Activated CD8-positive, alpha-beta memory T cell treated with anti-CD3 and anti-CD28 coated beads for 24 hours (primary cell): ENCODE measurements around the gene RABGAP1L.
"Not testable (repeated sequence)": the region's sequence is repeated elsewhere in the genome, so short reads cannot be mapped to it uniquely, and the experiment has no call there.

Experiments used
- DNase-seq: peaks from one replicate; pipeline ENCODE4 v3.0.0-alpha.2; 2020

The RABGAP1L gene

DNA sequence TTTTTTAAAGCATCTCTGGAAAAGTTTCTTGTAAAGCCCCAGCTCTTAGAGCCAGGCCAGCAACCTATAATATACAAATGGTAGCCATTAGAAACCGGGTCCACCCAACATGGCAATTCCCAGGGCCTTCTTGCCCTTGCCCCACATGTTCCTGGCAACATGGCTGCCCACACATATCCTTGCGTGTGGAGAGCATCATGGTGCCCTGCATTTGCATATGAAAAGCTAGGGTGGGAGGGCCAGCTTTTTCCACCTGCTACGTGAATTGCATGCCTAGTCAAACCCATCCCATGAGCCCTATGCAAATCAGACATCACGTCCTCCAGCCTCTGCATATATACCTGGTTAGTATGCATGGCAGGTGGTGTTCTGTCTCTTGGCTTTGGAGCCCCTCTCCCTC is 88.2 kb downstream of the RABGAP1L start:
- no peak for DNase-seq

DNA sequence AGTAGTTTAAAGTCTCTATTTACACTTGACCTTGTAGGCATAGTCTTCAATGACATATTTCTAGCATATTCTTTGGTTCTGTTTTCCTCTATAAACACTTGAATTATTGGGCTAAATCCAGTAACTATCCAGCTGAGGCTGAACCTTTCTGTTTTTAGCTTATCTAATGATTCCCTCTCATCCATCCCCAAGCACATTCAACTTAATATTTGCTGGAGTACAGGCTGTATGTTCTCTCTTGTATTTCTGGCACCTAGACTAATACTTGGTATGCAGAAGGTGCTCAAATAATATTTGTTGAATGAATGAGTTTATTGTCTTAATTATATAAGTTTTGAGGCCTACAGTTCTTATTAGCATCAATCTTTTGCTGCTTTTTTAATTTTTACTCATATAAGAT is 88.7 kb downstream of the RABGAP1L start:
- DNase-seq: no peak

DNA sequence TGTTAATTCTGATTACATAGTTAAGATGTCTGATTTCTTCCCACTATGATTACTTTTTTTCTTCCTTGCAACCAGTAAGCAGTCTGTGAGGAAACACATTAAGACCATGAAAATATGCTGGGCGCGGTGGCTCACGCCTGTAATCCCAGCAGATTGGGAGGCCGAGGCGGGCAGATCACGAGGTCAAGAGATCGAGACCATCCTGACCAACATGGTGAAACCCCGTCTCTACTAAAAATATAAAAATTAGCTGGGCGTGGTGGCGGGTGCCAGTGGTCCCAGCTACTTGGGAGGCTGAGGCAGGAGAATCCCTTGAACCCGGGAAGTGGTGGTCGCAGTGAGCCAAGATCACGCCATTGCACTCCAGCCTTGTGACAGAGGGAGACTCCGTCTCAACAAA is 97.1 kb downstream of the RABGAP1L start:
- not testable (repeated sequence) for DNase-seq

DNA sequence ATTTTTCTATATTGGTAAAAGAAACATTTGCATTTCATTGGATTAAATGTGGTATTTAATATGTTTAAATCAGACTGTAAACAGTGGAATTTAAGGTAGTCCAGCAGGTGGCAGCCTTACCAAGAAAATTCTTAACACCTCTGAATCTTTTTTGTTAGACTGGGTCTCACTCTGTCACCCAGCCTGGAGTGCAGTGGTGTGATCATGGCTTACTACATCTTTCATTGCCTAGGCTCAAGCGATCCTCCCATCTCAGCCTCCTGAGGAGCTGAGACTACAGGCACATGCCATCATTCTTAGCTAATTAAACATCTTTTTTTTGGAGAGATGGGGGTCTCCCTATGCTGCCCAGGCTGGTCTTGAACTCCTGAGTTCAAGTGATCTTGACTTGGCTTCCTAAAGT is 98.8 kb downstream of the RABGAP1L start:
- DNase-seq: peak; percentile 65

DNA sequence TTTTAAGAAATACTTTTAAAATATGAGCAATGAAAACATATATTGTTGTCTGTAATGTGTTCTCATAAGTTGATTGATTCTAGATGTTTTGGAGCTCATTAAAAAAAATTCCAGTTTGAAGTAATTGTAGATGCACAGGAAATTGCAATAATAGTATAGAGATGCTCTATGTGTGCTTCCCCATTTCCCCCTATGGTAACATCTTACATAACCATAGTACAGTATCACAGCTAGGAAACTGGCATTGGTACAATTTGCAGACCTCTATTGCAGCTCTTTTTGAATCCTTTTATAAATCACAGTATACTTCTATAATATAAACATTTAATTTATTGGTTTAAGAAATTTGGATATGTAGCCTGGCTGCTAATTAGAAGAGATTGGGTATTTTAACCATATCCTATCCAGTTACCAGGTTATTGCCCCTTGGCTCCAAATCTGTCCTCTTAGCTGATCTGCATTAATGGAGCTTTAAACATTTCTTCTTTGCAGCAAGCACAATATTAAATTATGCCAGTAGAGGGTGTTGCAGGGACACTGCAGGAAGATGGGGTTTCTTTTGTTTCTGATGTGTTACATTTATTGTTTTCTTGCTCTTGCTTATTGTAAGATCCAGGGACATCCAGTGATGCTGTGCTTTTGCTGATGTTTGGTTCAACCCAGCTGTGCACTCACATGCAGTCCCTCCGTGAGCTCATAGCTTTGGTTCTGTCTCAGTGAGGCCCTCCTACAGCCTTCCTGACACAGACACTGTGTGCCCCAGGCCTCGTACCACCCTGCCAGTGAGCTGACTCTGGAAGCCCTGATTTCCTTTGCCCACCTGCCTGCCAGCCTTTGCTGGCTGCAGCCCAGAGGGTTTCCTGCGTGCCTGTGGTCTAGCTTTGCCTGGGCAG is 103.3 kb downstream of the RABGAP1L start:
- no peak for DNase-seq

DNA sequence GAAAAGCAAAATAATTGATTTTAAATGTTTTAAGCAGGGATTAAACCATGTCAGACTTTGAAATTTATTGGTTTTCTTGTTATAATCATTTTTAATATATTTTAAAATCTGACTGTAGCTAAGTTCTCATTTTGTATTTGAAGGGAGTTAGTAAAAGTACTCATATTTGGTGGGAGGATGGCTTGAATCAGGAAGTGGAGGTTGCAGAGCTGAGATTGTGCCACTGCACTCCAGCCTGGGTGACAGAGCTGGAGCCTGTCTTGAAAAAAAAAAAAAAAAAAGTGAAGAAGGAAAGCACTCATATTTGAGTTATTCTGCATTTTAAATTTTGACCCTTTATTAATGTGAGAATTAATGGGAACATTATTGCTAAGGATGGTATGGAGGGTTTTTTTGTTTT is 106.0 kb downstream of the RABGAP1L start:
- DNase-seq: no peak

DNA sequence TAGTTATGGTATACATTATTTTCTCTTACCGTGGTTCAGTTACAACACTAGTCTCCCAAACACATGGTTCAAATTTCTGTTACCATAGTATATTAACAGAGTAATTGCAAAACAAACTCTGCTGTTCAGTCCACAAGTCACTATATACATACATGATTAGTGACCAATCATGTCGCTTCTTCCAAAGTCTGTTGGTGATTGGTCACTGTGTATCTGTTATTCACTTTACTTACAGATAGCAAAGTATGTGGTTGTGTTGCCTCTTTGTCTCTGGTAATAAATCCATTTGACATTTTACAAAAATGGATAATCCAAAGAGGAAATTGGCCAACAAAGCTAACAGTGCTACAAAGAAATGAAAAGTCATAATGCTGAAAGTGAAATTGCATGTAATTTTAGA is 107.2 kb downstream of the RABGAP1L start:
- no peak for DNase-seq

DNA sequence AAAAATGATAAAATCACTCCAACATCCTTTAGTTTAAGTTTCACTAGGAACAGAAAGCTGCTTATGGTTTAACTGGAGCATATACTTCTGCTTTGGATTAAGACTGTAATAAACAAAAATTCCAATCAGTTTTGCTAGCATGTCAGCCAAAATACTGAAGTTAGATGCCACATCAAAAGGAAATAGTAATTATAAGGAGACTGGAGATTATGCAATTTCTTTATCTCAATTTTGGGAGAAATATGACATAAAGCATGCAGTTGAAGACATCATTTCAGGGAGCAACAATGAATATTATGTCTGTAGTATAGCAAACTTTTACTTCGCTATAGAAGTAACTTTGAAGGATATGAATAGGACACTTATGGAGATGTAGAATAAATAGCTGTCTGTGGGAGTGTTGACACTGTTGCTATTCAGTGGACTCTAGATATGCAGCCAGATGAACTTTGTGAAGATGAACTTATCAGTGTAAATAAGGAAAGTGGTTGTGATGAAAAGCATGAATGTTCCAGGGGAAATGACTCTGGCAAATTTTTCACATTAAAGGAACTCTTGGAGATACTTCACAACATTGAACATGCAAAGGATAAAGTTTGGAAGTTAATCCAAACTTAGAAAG is 107.8 kb downstream of the RABGAP1L start:
- DNase-seq: no peak

DNA sequence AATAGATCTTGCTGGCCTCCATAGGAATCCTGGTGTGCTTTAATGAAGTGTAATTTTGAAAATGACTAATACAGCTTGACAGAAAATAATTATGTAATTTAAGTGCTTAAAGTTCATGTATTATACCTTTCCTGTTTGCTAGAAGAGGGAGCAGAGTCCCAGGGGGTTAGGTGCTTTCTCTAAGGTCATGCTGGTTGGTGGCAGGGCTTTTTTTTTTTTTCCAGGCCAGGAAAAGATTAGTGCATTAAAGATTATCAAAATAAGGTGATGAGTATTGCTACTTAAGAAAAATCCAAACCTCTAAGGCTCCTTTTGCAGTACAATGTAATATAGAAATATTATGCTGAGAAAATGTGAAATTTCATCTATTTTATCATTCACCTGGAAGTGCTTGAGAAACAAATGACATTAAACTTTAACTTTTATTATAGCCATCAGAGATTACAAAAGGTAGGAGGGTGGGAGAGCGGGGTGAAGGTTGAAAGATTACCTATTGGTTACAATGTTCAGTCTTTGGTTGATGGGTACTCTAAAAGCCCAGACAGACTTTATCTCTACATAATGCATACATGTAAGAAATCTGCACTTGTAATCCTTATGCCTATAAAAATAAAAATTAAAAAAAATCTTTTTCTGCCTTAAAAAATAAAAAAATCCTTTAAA is 110.8 kb downstream of the RABGAP1L start:
- no peak for DNase-seq

DNA sequence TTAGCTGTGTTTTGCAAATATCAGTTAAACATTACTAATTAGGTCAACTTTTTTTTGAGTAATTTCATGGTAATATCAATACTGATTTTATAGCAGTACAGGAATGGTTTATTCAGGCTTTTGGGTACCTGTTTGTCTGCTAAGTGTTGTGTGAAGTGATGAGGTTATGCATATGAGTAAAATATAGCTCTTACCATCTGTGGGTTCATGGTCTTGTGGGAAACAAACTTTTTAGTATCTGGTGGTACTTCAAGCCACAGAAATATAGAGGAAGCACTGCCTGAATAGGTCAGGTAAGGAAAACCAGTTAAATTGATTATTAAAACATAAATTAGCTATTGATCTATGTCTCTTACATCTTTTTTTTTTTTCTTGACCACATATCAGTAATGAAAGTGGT is 113.9 kb downstream of the RABGAP1L start:
- no peak for DNase-seq

DNA sequence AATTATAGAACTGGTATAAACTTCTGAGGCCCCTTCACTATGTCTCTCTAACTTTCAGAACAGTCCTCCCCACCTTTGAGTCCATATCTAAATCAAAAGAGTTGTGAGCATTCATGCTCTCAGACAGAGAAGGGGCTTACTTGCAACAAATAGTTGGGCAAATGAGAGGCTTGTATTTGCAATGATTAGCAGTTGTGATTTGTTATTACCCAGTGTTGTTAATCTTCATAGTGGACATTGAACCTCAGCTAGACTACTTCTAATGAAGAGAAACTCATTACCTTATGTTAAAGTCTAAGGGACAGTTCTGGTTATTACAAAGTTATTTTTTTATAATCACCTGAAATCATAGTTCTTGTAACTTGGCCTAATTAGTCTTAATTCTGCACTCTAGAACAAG is 114.5 kb downstream of the RABGAP1L start:
- no peak for DNase-seq

DNA sequence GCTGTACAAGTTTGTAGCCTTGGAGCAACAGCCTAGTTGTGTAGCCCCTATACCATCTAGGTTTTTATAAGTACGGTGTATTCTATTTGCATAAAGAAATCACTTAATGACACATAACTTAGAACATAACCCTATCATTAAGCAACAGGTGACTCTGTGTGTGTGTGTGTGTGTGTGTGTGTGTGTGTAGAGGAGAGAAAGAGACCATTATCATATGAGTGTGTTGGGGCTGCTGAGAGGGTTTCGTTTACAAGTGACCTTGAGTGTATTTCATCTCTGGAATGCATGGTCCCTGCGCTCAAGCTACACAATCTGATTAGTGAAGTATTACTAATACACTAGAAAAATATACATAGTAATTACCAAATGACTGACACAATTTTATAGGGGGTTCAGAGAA is 115.1 kb downstream of the RABGAP1L start:
- no peak for DNase-seq

DNA sequence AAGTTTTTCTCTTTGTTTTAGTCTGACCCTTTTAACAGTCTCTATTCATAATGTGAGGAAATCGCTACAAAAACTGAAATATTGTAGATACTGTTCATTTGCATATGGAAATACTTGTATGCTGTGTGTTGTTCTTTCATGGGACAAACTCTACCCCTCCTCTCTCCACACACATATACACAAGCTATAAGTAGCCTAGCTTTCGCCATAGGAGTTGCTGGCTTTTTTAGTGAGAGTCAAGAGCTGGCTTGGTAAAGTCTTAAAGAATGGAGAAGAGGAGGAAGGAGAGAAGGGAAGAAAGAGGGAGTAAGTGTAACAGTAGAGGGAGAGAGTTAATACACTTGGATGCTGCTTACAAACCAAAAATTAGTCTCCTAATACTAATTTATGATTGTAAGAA is 115.6 kb downstream of the RABGAP1L start:
- no peak for DNase-seq

DNA sequence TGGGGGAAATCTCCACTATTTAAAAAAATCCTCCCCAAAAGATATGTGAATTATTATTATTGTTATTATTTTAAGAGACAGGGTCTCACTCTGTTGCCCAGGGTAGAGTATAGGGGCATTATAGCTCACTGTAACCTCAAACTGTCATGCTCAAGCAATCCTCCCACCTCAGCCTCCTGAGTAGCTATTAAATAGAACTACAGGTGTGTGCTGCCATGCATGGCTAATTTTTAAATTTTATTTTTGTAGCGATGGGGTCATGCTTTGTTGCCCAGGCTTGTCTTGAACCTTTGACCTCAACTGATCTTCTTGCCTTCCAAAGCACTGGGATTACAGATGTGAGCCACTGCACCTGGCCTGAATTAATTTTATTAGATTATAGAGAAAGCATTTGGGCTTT is 116.8 kb downstream of the RABGAP1L start:
- no peak for DNase-seq

DNA sequence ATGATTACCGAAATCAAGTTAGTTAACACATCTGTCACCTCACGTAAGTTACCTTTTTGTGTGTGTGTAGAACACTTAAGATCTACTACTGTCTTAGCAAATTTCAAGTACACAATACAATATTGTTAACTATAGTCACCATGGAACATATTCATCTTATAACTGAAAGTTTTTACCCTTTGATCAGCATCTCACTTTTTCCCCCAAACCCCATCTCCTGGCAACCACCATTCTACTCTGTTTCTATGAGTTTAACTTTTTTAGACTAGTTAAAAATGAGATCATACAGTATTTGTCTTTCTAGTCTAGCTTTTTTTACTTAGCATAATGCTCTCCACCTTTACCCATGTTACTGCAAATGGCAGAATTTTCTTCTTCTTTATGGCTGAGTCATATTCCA is 124.7 kb downstream of the RABGAP1L start:
- DNase-seq: no peak

DNA sequence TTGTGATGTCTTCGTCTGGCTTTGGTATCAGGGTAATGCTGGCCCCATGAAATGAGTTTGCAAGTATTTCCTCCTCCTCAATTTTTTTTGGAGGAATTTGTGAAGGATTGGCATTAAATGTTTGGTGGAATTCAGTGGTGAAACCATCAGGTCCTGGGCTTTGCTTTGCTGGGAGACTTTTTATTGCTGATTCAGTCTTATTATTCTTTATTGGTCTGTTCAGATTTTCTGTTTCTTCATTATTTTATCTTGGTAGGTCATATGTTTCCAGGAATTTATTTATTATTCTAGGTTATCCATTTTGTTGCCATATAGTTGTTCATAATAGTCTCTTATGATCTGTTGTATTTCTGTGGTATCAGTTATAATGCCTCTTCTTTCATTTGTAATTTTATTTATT is 126.7 kb downstream of the RABGAP1L start:
- DNase-seq: no peak

DNA sequence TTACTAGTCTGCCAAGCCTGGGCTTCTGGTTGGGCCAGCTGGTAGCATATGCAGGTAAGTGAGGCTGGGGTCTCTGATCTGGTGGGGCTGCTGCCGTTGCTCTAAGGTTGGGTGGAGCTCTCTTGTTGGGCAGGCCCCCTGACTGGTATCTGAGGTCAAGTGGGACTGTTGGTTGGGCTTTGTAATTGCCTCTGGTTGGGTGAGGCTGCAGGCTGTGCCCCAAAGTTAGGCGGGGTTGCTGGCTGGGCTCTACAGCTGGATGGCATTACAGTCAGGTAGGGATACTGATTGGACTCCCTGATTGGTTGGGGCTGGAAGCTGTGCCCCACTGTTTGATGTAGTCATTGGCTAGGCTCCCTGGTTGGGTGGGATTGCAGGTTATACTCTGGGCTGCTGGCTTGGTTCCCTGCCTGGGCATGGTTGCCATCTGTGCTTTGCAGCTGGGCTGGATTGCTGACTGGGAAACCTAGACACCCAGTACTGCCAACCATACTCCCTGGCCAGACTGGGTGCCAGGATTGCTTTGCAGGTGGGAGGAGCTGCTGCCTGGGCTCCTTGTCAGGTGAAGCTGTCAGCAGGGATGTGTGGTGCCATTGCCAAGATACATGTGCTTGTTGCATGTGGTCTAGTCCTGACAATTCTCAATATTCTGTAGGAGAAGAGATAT is 130.5 kb downstream of the RABGAP1L start:
- DNase-seq: no peak

DNA sequence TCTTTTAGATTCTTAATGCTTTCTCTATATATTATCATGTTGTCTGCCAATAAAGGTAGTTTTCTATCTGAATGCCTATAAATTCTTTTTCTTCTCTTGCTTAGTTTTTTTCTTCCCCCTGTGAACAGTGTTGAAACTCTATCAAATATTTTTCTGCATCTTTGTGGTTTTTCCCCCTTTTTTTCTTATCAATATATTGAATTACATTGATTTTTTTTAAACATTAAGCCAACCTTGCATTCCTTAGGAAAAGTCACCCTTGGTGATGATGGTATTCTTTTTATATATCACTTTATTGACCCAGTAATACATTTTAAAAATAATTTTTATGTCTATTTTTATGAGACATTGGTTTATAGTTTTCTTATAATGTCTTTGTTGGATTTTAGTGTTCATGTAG is 131.7 kb downstream of the RABGAP1L start:
- DNase-seq: no peak

DNA sequence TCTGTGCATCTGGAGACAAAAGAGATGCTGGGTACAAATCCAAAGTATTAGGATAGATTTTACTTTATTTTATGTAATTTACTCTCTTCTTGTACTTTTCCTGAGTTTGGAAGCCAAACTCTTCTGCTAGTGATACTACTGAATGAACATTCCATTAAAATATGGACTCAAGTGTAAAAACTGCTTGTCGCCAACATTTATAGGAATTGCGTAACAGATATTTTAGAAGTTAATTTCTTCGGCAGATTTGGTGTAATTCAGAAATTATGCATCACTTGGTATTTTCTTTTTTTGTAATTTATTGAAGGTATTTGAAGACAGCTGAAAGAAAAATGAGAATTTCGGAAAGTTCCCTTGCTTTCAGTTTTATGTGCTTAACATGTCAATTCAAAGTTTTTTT is 137.0 kb downstream of the RABGAP1L start:
- DNase-seq: no peak

DNA sequence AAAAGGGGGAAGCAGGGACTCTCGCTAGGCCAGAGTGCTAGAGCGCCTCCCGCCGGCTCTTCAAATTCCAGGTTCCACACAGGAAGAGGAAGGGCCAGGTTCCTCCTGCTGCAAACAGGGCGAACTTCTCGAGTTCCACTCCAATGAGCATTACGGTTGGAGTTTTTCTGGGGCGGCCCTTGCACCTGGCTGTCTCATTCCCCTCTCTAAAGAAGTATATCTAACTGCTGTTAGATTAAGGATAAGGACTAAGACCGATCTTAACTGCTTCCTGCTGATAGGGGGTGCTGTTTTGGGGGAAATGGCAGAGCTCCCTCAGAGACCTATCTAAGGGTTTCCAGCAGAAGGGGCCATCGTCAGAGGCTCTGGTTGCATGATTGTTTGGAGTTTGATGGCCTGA is 138.0 kb downstream of the RABGAP1L start:
- no peak for DNase-seq

DNA sequence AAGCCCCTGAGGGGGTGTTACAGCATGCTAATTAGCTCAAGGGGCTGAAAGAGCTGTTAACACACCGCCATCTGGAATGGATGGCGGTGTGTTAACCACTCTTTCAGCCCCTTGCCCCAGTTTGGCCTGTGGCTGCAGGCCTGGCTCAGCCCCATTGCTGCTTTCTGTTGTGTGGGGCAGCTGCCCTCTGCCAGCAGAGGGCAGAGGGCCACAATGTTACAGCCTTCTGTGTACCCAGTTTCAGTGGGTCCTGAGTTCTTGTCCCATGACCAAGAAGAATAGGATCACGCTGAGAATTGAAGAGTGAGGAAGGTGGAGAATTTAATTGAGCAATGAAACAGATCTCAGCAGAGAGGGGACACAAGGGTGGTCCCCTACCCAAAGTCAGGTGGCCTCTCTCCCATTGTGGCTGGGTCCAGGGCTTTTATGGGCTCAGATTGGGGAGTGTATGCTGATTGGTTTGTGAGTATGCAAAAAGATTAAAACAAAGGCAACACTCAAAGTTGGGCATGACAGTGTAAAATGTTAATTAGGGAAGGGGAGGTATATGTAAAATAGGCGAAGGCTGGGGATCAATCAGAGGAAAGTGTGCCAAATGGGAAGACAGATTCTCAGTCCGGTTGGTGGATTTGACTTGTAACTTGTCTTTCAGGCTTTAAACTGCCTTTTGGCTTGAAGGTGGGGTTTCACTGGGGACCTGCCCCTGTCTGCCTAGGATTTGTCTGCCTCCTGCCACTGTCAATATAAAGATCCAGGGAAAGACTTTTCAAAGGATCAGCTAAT is 142.2 kb downstream of the RABGAP1L start:
- DNase-seq: no peak

DNA sequence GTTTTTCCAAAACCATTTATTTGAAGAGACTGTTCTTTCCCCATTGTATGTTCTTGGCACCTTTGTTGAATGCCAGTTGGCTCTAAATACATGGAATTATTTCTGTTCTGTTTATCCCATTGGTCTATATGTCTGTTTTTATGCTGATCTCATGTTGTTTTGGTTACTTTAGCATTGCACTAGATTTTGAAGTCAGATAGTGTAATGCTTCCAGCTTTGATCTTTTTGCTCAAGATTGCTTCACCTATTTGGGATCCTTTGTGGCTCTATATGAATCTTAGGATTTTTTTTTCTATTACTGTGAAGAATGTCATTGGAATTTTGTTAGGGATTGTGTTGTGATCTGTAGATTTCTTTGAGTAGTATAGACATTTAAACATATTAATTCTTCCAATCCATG is 149.3 kb downstream of the RABGAP1L start:
- no peak for DNase-seq

DNA sequence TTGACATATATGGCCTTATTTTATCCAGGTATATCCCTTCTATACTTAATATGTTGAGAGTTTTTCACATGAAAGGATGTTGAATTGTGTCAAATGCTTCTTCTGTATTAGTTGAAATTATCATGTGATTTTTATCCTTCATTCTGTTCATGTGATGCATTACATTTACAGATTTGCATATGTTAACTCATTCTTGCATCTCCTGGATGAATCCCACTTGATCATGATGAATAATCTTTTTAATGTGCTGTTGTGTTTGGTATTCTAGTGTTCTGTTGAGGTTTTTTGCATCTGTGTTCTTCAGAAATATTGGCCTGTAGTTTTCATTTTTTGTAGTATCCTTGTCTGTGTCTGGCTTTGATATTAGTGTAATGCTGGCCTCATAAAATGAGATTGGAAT is 150.2 kb downstream of the RABGAP1L start:
- no peak for DNase-seq
